Measurements from ENCODE around the gene SH3TC1. TPM values are rescaled to one million over a fixed set of nuclear protein-coding genes. Genes with fewer than 3 reads are reported as not detected.

The SH3TC1 gene
- polyA plus RNA-seq, 2 of the 4 experiments (the other 2 are of a cell fraction): 2.8 to 7.4 TPM

DNA sequence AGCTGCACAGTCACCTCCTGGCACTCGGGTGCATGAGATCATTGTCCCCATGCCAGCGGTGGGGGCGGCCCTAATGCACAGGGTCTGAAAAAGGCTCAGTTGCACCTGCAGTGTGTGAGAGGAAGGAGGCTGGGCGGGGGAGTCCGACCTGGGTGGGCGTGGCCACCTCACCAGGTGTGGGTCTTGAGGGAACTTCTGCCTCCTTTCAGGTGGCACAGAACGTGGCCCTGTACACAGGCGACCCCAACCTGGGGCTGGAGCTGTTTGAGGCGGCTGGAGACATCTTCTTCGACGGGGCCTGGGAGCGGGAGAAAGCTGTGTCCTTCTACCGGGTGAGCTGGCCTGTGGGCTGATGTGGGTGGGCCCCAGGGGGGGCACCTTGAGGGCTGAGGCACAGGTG lies 36.1 kb downstream of the SH3TC1 start:
- no peak for ATAC-seq
- FAIRE-seq: no peak
- H3K4me3 ChIP-seq: no peak overlapping the region
- WGBS (ENCODE audit: missing lambda C conversion rate): 93% methylated on average over 3 of the region's 13 CpGs
- H3K4me1 ChIP-seq: peaks cover 12% of the 10 kb centered on the region
- H3K9me3 ChIP-seq: no peaks in the 10 kb centered on the region
- POLR2A ChIA-PET: no interaction called here
- no peak for DNase-seq (ENCODE audit: low read depth in 1 of 2, low spot score in 1 of 2)
- no peak overlapping the region for H3K4me2 ChIP-seq
- no peak overlapping the region for H3K27ac ChIP-seq
- TF ChIP-seq, protein P1, sequence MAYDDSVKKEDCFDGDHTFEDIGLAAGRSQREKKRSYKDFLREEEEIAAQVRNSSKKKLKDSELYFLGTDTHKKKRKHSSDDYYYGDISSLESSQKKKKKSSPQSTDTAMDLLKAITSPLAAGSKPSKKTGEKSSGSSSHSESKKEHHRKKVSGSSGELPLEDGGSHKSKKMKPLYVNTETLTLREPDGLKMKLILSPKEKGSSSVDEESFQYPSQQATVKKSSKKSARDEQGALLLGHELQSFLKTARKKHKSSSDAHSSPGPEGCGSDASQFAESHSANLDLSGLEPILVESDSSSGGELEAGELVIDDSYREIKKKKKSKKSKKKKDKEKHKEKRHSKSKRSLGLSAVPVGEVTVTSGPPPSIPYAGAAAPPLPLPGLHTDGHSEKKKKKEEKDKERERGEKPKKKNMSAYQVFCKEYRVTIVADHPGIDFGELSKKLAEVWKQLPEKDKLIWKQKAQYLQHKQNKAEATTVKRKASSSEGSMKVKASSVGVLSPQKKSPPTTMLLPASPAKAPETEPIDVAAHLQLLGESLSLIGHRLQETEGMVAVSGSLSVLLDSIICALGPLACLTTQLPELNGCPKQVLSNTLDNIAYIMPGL (CRISPR knock-in tag; IDR thresholded peaks at IDR 0.05; ENCODE audit: borderline replicate concordance): no peak
- TF ChIP-seq HOXB13 (CRISPR knock-in tag; IDR thresholded peaks at IDR 0.05; ENCODE audit: low read depth): no peak
- TF ChIP-seq, protein P2, sequence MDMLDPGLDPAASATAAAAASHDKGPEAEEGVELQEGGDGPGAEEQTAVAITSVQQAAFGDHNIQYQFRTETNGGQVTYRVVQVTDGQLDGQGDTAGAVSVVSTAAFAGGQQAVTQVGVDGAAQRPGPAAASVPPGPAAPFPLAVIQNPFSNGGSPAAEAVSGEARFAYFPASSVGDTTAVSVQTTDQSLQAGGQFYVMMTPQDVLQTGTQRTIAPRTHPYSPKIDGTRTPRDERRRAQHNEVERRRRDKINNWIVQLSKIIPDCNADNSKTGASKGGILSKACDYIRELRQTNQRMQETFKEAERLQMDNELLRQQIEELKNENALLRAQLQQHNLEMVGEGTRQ (IDR thresholded peaks at IDR 0.05): no peak
- TF ChIP-seq, protein P3, sequence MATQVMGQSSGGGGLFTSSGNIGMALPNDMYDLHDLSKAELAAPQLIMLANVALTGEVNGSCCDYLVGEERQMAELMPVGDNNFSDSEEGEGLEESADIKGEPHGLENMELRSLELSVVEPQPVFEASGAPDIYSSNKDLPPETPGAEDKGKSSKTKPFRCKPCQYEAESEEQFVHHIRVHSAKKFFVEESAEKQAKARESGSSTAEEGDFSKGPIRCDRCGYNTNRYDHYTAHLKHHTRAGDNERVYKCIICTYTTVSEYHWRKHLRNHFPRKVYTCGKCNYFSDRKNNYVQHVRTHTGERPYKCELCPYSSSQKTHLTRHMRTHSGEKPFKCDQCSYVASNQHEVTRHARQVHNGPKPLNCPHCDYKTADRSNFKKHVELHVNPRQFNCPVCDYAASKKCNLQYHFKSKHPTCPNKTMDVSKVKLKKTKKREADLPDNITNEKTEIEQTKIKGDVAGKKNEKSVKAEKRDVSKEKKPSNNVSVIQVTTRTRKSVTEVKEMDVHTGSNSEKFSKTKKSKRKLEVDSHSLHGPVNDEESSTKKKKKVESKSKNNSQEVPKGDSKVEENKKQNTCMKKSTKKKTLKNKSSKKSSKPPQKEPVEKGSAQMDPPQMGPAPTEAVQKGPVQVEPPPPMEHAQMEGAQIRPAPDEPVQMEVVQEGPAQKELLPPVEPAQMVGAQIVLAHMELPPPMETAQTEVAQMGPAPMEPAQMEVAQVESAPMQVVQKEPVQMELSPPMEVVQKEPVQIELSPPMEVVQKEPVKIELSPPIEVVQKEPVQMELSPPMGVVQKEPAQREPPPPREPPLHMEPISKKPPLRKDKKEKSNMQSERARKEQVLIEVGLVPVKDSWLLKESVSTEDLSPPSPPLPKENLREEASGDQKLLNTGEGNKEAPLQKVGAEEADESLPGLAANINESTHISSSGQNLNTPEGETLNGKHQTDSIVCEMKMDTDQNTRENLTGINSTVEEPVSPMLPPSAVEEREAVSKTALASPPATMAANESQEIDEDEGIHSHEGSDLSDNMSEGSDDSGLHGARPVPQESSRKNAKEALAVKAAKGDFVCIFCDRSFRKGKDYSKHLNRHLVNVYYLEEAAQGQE (IDR thresholded peaks at IDR 0.05): no peak
- CTCF ChIA-PET: interaction anchor here (17.2 kb wide), 1 partner anchor 166 kb away, joined by 270 read pairs; no protein-coding TSS in a partner anchor

DNA sequence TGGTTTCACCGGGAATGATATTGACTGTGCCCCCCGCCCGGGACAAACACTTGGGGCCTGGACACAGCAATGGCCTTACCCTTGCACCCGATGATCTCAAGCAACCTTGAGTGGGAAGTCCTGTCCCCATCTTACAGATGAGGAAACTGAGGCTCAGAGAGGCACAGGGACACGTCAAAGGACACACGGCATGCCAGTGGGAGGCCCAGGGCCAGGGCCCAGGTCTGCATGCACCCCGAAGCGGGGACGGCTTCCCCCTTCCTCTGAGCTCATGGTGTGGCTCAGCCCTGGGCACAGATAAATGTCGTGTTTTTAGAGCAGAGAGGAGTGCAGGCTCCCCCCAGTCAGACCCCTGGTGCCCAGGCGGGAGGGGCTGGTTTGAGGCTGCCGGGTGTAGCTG lies 36.6 kb downstream of the SH3TC1 start:
- H3K4me1 ChIP-seq: peaks cover 12% of the 10 kb centered on the region
- ChIA-PET POLR2A (no interaction called here), CTCF (interaction anchor here (0.9 to 17.2 kb wide), 3 partner anchors 31 to 166 kb away, joined by 4 to 270 read pairs (median 23); no protein-coding TSS in a partner anchor)
- no peak overlapping the region for H3K4me3 ChIP-seq
- ATAC-seq (no peak), FAIRE-seq (no peak), DNase-seq (ENCODE audit: low read depth in 1 of 2, low spot score in 1 of 2) (no peak)
- no peak overlapping the region for H3K4me2 ChIP-seq
- H3K9me3 ChIP-seq: no peaks in the 10 kb centered on the region
- no peak for TF ChIP-seq JUNB (IDR thresholded peaks at IDR 0.05)
- no peak for TF ChIP-seq HDAC2 (IDR thresholded peaks at IDR 0.05)
- TF ChIP-seq JUN (IDR thresholded peaks at IDR 0.05): no peak
- TF ChIP-seq PHF8 (IDR thresholded peaks at IDR 0.05; ENCODE audit: borderline replicate concordance, low read depth): no peak
- TF ChIP-seq RFX5 (IDR thresholded peaks at IDR 0.05): no peak
- TF ChIP-seq TFCP2L1 (CRISPR knock-in tag; IDR thresholded peaks at IDR 0.05): no peak
- TF ChIP-seq ZFP36 (IDR thresholded peaks at IDR 0.05; ENCODE audit: borderline replicate concordance, partially characterized antibody): no peak
- no peak for TF ChIP-seq NR3C1 (IDR thresholded peaks at IDR 0.05)
- TF ChIP-seq MYC (IDR thresholded peaks at IDR 0.05; ENCODE audit: borderline replicate concordance, low read length): no peak
- TF ChIP-seq ZSCAN20 (CRISPR knock-in tag; IDR thresholded peaks at IDR 0.05): no peak
- no peak for TF ChIP-seq CEBPB (IDR thresholded peaks at IDR 0.05)
- no peak for TF ChIP-seq NFE2L2 (conservative IDR thresholded peaks at IDR 0.05; ENCODE audit: low read length)
- TF ChIP-seq CHD4 (IDR thresholded peaks at IDR 0.05; ENCODE audit: borderline replicate concordance): no peak
- TF ChIP-seq, protein P1 (CRISPR knock-in tag; IDR thresholded peaks at IDR 0.05; ENCODE audit: borderline replicate concordance): no peak
- TF ChIP-seq SMC3 (IDR thresholded peaks at IDR 0.05): no peak
- 93% methylated on average over 7 of the region's 12 CpGs for WGBS (ENCODE audit: missing lambda C conversion rate)
- no peak overlapping the region for H3K27ac ChIP-seq
